ENCODE measurements around the gene LAP3.

Gene LAP3

DNA sequence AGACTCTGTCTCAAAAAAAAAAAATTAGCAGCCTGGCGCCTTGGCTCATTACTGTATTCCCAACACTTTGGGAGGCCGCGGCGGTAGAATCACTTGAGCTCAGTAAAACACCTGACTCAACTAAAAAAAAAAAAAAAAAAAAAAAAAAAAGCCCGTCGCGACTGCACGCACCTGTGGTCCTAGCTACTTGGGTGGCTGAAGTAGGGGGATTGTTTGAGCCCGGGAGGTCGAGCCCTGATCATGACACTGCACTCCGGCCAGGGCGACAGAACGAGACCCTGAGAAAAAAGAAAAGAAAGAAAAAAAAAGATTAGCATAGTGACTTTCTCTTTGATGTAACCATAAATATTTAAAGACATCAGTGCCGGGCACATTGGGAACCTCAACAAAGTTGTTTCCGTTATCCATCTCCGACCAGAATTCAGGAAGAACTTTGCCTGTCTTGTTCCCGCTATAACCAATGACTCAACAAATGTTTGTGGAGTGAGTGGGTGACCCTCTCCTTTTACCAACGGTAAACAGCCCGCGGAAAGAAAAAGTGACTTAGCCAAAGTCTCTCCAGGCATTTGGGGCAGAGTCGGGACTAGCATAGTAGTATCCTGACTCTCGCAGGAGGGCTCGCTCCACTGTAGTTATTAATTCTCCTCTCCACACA lies 36.9 kb downstream of the LAP3 start:
- H3K27ac ChIP-seq, result peak overlapping the region; percentile 72
- TF ChIP-seq, protein P1, sequence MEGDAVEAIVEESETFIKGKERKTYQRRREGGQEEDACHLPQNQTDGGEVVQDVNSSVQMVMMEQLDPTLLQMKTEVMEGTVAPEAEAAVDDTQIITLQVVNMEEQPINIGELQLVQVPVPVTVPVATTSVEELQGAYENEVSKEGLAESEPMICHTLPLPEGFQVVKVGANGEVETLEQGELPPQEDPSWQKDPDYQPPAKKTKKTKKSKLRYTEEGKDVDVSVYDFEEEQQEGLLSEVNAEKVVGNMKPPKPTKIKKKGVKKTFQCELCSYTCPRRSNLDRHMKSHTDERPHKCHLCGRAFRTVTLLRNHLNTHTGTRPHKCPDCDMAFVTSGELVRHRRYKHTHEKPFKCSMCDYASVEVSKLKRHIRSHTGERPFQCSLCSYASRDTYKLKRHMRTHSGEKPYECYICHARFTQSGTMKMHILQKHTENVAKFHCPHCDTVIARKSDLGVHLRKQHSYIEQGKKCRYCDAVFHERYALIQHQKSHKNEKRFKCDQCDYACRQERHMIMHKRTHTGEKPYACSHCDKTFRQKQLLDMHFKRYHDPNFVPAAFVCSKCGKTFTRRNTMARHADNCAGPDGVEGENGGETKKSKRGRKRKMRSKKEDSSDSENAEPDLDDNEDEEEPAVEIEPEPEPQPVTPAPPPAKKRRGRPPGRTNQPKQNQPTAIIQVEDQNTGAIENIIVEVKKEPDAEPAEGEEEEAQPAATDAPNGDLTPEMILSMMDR (conservative IDR thresholded peaks at IDR 0.05; ENCODE audit: low read depth), result no peak
- ChIA-PET POLR2A (ENCODE audit: low non-redundant PET) (no interaction called here), CTCF (interaction anchor here (0.8 kb wide), 1 partner anchor 22 kb away, joined by 3 read pairs; no protein-coding TSS in a partner anchor)
- peak; percentile 39 for DNase-seq (ENCODE audit: low spot score)

DNA sequence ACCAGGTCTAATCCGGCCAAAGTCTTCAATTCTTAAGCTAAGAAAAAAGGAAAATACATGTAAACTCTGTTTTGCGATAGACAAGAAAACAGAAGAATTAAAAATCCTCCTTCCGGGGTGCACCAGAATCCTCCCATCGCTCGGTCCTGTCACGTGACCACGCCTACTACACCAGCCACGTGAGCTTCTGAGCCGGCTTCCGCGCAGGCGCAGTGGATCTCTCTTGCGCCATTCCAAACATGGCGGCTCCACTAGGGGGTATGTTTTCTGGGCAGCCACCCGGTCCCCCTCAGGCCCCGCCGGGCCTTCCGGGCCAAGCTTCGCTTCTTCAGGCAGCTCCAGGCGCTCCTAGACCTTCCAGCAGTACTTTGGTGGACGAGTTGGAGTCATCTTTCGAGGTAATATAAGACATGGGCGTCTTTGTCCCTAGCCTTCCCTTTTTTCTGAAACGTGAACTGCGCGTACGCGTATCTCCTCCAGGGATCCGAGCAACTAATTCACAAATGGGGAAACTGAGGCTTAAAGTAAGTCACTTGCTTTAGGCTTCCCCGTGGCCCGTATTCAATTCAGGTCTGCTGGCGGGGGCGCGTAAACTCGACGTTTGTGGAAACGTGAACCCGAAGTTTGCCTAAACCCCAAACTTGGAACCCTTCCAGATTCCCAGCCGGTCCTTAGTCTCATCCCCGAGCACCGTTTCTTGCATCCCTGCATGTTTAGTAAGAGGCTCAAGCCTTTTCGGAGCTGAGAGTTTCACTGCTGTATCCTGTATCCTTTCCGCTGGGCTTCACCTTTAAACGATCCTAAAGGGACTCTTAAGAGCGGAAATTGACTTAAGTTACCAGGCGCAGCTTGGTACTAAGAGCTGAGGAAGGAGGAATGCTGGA lies 37.7 kb downstream of the LAP3 start, which contains the start of gene MED28:
Gene MED28, plus strand, starts transcription at position 226 of the 884 bp plus-strand sequence. Its CDS starts 14 bp downstream, at position 240.
- ChIA-PET CTCF (interaction anchor here (0.8 kb wide), 1 partner anchor 22 kb away, joined by 3 read pairs; no protein-coding TSS in a partner anchor), POLR2A (ENCODE audit: low non-redundant PET) (no interaction called here)
- TF ChIP-seq, protein P1 (conservative IDR thresholded peaks at IDR 0.05; ENCODE audit: low read depth), result no peak
- peak; percentile 95 for DNase-seq (ENCODE audit: low spot score)
- peak within 1 kb of the TSS; percentile 72 for H3K27ac ChIP-seq

DNA sequence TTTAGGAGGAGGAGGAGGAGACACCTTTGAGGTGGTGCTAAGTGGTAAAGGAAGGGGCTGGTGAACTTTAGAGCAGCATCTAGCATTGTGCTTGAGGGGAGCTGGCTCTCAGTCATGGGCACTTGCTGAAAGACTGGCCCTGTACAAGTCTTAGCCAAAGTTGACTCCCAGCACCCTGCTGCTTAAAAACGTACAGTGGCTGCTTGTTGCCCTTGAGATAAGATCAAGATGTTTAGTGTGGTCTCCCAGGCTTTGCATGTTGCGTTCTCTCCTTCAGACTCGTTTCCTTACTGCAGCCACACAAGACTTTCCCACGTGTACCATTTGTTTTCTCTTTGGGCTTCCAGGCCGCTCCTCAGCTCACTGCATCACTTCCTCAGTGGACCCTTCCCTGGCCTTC lies 39.3 kb downstream of the LAP3 start:
- no peak overlapping the region for H3K27ac ChIP-seq
- ChIA-PET POLR2A (ENCODE audit: low non-redundant PET) (interaction anchor here (0.7 kb wide), 1 partner anchor 406 kb away, joined by 3 read pairs; no protein-coding TSS in a partner anchor), CTCF (interaction anchor here (0.6 kb wide), 2 partner anchors 188 to 483 kb away, joined by 3 read pairs; no protein-coding TSS in a partner anchor)
- TF ChIP-seq, protein P1 (conservative IDR thresholded peaks at IDR 0.05; ENCODE audit: low read depth), result no peak
- DNase-seq (ENCODE audit: low spot score), result no peak

DNA sequence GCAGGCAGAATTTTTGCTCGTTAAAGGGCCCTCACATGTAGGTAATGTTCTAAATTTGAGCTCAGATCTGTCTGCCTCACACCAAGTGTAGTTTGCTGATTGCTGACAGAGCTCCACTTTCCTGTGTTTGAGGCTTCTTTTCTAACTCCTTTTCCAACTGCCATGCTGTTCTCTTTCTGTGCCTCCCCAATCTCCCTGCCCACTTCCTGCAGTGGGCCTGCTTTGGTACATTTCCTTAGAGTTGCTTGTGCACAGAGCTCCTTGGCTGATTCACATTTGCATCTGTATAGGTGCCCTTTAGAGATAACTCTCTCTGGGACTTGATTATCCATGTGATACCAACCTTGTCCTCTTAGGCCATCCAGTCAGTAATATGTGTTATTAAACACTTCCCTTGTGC lies 41.9 kb downstream of the LAP3 start:
- TF ChIP-seq, protein P1 (conservative IDR thresholded peaks at IDR 0.05; ENCODE audit: low read depth), result no peak
- H3K27ac ChIP-seq, result no peak overlapping the region
- ChIA-PET POLR2A (ENCODE audit: low non-redundant PET) (no interaction called here), CTCF (no interaction called here)
- no peak for DNase-seq (ENCODE audit: low spot score)

DNA sequence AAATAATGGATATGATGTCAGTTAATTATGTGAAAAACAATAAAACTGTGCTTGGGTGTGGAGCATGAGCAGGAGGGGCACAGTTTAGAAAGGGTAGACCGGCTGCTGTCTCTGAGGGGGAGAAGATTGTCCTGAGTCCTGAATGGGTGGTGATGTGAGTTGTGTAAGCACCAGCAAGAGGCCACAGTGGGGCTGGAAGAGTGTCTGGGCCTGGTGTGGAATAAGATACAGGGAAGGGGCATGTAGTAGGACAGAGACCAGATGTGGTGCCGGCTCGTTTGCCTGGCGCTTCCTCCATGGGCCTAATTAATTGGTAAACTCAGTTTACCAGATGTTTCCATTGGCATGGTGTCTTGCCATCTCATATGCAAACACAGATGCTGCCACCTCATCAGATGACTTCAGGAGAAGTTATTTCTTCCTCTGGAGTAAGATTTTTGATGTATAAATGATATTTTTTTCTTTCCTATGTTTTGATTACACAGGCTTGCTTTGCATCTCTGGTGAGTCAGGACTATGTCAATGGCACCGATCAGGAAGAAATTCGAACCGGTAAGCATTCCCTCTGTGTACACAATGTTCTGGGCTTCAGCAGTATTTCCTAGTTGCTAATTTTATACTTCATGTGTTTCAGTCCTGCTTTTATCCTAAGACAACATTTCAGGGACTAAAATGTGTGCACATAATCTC lies 42.6 kb downstream of the LAP3 start:
- no peak for DNase-seq (ENCODE audit: low spot score)
- CTCF ChIA-PET, result no interaction called here
- H3K27ac ChIP-seq, result no peak overlapping the region
- TF ChIP-seq, protein P1 (conservative IDR thresholded peaks at IDR 0.05; ENCODE audit: low read depth), result no peak
- POLR2A ChIA-PET (ENCODE audit: low non-redundant PET), result no interaction called here

DNA sequence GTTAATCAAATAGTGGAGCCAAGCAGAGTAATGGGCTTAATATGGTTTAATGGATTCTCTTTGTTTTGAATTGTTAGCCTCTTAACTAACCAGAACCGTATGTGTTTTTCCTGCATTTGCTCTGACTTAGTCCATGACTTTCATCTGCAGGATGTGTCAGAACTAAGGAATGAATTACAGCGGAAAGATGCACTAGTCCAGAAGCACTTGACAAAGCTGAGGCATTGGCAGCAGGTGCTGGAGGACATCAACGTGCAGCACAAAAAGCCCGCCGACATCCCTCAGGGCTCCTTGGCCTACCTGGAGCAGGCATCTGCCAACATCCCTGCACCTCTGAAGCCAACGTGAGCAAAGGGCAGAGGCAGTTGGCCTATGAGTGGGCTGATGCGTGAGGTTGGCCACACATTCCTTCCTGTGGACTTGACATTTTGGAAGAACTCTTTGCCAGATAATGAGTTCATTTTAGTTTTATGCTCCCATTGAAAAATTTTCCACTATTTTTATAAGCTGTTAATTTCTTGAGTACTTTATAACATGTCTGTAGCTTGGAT lies 46.5 kb downstream of the LAP3 start:
- DNase-seq (ENCODE audit: low spot score), result no peak
- POLR2A ChIA-PET (ENCODE audit: low non-redundant PET), result no interaction called here
- CTCF ChIA-PET, result no interaction called here
- no peak overlapping the region for H3K27ac ChIP-seq
- TF ChIP-seq, protein P1 (conservative IDR thresholded peaks at IDR 0.05; ENCODE audit: low read depth), result no peak

Measured in RWPE1 (cell line).